ENCODE measurements around the gene MKKS. TPM values are rescaled to one million over a fixed set of nuclear protein-coding genes. Genes with fewer than 3 reads are reported as not detected.

The MKKS gene
- total RNA-seq, 1 experiment from 2014 or later: 20.9 TPM

DNA sequence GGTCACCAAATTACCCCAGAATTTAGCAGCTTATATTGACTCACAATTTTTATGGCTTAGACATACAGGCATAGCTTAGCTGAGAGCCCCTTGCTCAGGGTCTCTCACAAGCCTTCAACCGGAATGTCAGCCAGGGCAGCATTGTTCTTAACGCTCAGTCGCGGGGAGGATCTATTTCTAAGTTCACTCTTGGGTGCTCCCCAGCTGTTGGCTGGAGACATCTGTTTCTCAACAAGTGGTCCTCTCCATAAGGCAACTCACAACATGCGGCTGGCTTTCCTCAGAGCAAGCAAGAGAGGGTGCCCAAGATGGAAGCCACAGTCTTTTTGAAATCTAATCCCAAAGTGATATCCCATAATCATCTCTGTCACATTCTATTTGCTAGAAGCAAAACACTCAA, 47.7 kb upstream of the MKKS start (continued):
- TF ChIP-seq ZNF416 (CRISPR knock-in tag; IDR thresholded peaks at IDR 0.05): no peak
- TF ChIP-seq, protein P1, sequence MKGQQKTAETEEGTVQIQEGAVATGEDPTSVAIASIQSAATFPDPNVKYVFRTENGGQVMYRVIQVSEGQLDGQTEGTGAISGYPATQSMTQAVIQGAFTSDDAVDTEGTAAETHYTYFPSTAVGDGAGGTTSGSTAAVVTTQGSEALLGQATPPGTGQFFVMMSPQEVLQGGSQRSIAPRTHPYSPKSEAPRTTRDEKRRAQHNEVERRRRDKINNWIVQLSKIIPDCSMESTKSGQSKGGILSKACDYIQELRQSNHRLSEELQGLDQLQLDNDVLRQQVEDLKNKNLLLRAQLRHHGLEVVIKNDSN (CRISPR knock-in tag; IDR thresholded peaks at IDR 0.05): no peak
- TF ChIP-seq, protein P2, sequence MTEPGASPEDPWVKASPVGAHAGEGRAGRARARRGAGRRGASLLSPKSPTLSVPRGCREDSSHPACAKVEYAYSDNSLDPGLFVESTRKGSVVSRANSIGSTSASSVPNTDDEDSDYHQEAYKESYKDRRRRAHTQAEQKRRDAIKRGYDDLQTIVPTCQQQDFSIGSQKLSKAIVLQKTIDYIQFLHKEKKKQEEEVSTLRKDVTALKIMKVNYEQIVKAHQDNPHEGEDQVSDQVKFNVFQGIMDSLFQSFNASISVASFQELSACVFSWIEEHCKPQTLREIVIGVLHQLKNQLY (CRISPR knock-in tag; IDR thresholded peaks at IDR 0.05): no peak

DNA sequence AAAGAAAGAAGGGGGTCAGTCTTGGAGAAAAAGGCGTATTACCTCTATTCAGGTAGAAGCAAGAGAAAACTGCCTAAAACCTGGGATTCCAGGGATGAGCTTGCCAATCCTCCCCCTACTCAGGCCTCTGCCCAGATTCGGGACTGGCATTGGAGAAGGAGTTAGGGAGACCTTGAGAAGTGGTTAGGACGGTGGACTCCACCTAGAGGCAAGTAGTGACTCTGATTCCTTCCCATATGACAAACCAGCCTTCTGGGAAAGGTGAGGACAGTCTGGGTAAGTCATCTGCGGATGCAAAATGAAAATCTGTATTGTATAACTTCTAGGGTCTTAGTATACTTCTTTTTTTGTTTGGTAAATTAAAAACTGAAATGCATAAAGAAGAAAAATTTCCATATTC, 44.9 kb upstream of the MKKS start:
- POLR2A ChIA-PET: no interaction called here
- CTCF ChIA-PET: interaction anchor here (0.6 to 2.1 kb wide), 11 partner anchors 10 to 640 kb away, joined by 3 to 8 read pairs (median 3); partner anchors contain the start of genes MKKS and PAK5
- DNase-seq (ENCODE audit: low spot score) (no peak), ATAC-seq (peak; percentile 60)
- Mint-ChIP-seq H3K4me1 (peaks cover 32% of the 10 kb centered on the region), H3K27me3 (ENCODE audit: low read depth) (no peaks in the 10 kb centered on the region), H3K36me3 (no peaks in the 10 kb centered on the region), H3K9me3 (no peaks in the 10 kb centered on the region), H3K4me3 (no peak overlapping the region), H3K27ac (no peak overlapping the region)
- TF ChIP-seq, protein P3, sequence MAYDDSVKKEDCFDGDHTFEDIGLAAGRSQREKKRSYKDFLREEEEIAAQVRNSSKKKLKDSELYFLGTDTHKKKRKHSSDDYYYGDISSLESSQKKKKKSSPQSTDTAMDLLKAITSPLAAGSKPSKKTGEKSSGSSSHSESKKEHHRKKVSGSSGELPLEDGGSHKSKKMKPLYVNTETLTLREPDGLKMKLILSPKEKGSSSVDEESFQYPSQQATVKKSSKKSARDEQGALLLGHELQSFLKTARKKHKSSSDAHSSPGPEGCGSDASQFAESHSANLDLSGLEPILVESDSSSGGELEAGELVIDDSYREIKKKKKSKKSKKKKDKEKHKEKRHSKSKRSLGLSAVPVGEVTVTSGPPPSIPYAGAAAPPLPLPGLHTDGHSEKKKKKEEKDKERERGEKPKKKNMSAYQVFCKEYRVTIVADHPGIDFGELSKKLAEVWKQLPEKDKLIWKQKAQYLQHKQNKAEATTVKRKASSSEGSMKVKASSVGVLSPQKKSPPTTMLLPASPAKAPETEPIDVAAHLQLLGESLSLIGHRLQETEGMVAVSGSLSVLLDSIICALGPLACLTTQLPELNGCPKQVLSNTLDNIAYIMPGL (CRISPR knock-in tag; IDR thresholded peaks at IDR 0.05): no peak
- no peak for TF ChIP-seq RELA (CRISPR knock-in tag; IDR thresholded peaks at IDR 0.05; ENCODE audit: borderline replicate concordance)
- TF ChIP-seq, protein P4, sequence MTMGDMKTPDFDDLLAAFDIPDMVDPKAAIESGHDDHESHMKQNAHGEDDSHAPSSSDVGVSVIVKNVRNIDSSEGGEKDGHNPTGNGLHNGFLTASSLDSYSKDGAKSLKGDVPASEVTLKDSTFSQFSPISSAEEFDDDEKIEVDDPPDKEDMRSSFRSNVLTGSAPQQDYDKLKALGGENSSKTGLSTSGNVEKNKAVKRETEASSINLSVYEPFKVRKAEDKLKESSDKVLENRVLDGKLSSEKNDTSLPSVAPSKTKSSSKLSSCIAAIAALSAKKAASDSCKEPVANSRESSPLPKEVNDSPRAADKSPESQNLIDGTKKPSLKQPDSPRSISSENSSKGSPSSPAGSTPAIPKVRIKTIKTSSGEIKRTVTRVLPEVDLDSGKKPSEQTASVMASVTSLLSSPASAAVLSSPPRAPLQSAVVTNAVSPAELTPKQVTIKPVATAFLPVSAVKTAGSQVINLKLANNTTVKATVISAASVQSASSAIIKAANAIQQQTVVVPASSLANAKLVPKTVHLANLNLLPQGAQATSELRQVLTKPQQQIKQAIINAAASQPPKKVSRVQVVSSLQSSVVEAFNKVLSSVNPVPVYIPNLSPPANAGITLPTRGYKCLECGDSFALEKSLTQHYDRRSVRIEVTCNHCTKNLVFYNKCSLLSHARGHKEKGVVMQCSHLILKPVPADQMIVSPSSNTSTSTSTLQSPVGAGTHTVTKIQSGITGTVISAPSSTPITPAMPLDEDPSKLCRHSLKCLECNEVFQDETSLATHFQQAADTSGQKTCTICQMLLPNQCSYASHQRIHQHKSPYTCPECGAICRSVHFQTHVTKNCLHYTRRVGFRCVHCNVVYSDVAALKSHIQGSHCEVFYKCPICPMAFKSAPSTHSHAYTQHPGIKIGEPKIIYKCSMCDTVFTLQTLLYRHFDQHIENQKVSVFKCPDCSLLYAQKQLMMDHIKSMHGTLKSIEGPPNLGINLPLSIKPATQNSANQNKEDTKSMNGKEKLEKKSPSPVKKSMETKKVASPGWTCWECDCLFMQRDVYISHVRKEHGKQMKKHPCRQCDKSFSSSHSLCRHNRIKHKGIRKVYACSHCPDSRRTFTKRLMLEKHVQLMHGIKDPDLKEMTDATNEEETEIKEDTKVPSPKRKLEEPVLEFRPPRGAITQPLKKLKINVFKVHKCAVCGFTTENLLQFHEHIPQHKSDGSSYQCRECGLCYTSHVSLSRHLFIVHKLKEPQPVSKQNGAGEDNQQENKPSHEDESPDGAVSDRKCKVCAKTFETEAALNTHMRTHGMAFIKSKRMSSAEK (CRISPR knock-in tag; IDR thresholded peaks at IDR 0.05; ENCODE audit: borderline replicate concordance): no peak
- TF ChIP-seq, protein P5, sequence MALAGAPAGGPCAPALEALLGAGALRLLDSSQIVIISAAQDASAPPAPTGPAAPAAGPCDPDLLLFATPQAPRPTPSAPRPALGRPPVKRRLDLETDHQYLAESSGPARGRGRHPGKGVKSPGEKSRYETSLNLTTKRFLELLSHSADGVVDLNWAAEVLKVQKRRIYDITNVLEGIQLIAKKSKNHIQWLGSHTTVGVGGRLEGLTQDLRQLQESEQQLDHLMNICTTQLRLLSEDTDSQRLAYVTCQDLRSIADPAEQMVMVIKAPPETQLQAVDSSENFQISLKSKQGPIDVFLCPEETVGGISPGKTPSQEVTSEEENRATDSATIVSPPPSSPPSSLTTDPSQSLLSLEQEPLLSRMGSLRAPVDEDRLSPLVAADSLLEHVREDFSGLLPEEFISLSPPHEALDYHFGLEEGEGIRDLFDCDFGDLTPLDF (CRISPR knock-in tag; IDR thresholded peaks at IDR 0.05): no peak
- TF ChIP-seq ZNF416 (CRISPR knock-in tag; IDR thresholded peaks at IDR 0.05): no peak
- TF ChIP-seq, protein P6, sequence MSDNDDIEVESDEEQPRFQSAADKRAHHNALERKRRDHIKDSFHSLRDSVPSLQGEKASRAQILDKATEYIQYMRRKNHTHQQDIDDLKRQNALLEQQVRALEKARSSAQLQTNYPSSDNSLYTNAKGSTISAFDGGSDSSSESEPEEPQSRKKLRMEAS (CRISPR knock-in tag; IDR thresholded peaks at IDR 0.05): no peak
- TF ChIP-seq ZNF232 (CRISPR knock-in tag; IDR thresholded peaks at IDR 0.05): no peak
- no peak for TF ChIP-seq GTF2I (CRISPR knock-in tag; conservative IDR thresholded peaks at IDR 0.05)
- no peak for TF ChIP-seq ELF4 (CRISPR knock-in tag; IDR thresholded peaks at IDR 0.05; ENCODE audit: low read depth)
- no peak for TF ChIP-seq TCF7 (CRISPR knock-in tag; IDR thresholded peaks at IDR 0.05; ENCODE audit: low read depth)
- TF ChIP-seq MXD4 (CRISPR knock-in tag; IDR thresholded peaks at IDR 0.05; ENCODE audit: borderline replicate concordance): no peak
- TF ChIP-seq, protein P7, sequence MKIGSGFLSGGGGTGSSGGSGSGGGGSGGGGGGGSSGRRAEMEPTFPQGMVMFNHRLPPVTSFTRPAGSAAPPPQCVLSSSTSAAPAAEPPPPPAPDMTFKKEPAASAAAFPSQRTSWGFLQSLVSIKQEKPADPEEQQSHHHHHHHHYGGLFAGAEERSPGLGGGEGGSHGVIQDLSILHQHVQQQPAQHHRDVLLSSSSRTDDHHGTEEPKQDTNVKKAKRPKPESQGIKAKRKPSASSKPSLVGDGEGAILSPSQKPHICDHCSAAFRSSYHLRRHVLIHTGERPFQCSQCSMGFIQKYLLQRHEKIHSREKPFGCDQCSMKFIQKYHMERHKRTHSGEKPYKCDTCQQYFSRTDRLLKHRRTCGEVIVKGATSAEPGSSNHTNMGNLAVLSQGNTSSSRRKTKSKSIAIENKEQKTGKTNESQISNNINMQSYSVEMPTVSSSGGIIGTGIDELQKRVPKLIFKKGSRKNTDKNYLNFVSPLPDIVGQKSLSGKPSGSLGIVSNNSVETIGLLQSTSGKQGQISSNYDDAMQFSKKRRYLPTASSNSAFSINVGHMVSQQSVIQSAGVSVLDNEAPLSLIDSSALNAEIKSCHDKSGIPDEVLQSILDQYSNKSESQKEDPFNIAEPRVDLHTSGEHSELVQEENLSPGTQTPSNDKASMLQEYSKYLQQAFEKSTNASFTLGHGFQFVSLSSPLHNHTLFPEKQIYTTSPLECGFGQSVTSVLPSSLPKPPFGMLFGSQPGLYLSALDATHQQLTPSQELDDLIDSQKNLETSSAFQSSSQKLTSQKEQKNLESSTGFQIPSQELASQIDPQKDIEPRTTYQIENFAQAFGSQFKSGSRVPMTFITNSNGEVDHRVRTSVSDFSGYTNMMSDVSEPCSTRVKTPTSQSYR (CRISPR knock-in tag; IDR thresholded peaks at IDR 0.05): no peak
- TF ChIP-seq, protein P8, sequence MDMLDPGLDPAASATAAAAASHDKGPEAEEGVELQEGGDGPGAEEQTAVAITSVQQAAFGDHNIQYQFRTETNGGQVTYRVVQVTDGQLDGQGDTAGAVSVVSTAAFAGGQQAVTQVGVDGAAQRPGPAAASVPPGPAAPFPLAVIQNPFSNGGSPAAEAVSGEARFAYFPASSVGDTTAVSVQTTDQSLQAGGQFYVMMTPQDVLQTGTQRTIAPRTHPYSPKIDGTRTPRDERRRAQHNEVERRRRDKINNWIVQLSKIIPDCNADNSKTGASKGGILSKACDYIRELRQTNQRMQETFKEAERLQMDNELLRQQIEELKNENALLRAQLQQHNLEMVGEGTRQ (CRISPR knock-in tag; IDR thresholded peaks at IDR 0.05): no peak
- TF ChIP-seq PRRX2 (CRISPR knock-in tag; IDR thresholded peaks at IDR 0.05): no peak
- no peak for TF ChIP-seq CREM (CRISPR knock-in tag; IDR thresholded peaks at IDR 0.05)
- TF ChIP-seq, protein P9, sequence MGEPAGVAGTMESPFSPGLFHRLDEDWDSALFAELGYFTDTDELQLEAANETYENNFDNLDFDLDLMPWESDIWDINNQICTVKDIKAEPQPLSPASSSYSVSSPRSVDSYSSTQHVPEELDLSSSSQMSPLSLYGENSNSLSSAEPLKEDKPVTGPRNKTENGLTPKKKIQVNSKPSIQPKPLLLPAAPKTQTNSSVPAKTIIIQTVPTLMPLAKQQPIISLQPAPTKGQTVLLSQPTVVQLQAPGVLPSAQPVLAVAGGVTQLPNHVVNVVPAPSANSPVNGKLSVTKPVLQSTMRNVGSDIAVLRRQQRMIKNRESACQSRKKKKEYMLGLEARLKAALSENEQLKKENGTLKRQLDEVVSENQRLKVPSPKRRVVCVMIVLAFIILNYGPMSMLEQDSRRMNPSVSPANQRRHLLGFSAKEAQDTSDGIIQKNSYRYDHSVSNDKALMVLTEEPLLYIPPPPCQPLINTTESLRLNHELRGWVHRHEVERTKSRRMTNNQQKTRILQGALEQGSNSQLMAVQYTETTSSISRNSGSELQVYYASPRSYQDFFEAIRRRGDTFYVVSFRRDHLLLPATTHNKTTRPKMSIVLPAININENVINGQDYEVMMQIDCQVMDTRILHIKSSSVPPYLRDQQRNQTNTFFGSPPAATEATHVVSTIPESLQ (CRISPR knock-in tag; IDR thresholded peaks at IDR 0.05): no peak
- TF ChIP-seq NR3C1 (CRISPR knock-in tag; conservative IDR thresholded peaks at IDR 0.05; ENCODE audit: low read depth): no peak
- TF ChIP-seq GABPB1 (CRISPR knock-in tag; IDR thresholded peaks at IDR 0.05): no peak
- TF ChIP-seq ZNF121 (CRISPR knock-in tag; IDR thresholded peaks at IDR 0.05): no peak
- TF ChIP-seq SP1 (CRISPR knock-in tag; conservative IDR thresholded peaks at IDR 0.05): no peak

All from WTC11 (cell line).